ENCODE data around the gene ADARB2. TPM values are rescaled to one million over a fixed set of nuclear protein-coding genes. Genes with fewer than 3 reads are reported as not detected.

Gene ADARB2
- total and polyA plus RNA-seq, 4 donors: 0.55 to 0.70 (median 0.59) TPM; not detected in 1

DNA sequence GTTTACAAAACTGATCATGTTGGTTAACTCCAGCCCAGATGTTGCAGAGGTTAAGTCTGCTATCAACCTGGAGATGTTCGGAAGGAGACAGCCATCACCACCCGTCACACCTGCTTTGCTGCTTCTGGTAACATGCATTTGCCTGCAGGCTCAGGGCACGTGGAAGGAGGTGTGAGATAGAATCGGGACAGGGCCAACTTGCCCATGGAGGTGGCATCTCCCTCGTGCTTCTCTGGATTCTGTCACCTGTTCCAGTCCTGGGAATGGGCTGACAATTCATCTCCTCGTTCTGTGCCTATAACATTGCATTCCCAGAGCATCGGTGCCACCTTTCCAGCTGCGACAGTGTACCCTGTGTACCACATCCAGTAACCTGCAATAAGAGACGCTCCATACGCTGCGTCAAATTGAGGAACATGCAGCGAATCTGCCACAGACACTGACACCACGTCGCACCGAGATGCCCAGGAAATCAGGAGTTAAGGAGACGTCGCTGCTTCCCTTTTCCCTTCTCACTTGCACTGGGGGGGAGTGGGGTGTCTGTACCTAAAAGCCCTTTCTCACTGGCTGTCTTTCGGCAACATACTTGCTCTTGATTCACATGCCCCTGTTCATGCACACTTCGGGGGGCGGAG is 65.8 kb downstream of the ADARB2 start (continued):
- TF ChIP-seq, protein P1, sequence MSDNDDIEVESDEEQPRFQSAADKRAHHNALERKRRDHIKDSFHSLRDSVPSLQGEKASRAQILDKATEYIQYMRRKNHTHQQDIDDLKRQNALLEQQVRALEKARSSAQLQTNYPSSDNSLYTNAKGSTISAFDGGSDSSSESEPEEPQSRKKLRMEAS (IDR thresholded peaks at IDR 0.05): no peak
- TF ChIP-seq ATF3 (IDR thresholded peaks at IDR 0.05) (no peak), RXRA (IDR thresholded peaks at IDR 0.05) (no peak), JUND (IDR thresholded peaks at IDR 0.05) (no peak), FOXA1 (IDR thresholded peaks at IDR 0.05) (no peak), TAF1 (conservative IDR thresholded peaks at IDR 0.05) (no peak), GABPA (IDR thresholded peaks at IDR 0.05 in 1 of 2, conservative IDR thresholded peaks at IDR 0.05 in 1 of 2) (no peak), FOXA2 (IDR thresholded peaks at IDR 0.05) (no peak)

DNA sequence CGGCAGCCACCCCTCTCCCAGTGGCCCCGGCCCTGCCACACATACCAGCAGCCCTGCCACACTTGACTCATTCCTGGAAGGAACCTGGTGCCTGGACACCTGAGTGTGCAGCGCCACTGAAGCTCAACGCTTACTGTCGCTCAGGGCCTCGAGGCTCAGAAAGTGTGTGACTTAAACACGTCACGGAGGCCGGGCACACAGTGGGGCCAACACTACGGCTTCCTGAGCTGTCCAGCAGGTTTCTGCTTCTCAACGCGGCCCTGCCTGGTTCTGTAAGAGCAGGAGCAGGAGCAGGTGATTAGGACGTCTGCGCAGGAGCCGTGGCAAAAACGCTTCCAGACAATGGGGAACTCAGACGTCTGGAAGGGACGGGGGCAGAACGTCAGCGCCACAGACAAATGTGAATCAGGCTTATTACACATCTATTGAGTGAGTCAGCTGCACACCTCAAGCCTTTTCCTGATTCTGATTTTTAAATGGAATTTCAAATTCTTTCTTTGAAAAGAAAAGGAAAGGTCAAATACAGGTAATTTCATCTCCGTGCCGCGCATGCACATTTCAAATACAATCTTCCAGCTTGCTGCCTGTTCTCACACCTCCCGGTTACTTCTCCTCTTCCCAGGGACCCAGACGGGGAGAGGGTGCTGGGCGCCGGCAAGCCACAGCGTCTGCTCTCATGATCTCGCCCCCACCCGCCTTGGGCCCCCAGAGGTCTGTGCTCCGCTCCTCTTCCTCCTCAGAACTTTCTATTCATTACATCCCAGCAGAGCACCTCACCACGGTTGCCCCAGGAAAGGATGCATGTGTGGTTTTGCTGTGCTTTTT is 66.6 kb downstream of the ADARB2 start:
- no peak overlapping the region for H3K9ac ChIP-seq (ENCODE audit: low read depth in 1 of 2, low read length in 2 of 2)
- WGBS: 77% methylated on average over 32 of the region's 32 CpGs
- TF ChIP-seq NR2F2 (IDR thresholded peaks at IDR 0.05) (no peak), SP1 (IDR thresholded peaks at IDR 0.05) (no peak)
- TF ChIP-seq, protein P2, sequence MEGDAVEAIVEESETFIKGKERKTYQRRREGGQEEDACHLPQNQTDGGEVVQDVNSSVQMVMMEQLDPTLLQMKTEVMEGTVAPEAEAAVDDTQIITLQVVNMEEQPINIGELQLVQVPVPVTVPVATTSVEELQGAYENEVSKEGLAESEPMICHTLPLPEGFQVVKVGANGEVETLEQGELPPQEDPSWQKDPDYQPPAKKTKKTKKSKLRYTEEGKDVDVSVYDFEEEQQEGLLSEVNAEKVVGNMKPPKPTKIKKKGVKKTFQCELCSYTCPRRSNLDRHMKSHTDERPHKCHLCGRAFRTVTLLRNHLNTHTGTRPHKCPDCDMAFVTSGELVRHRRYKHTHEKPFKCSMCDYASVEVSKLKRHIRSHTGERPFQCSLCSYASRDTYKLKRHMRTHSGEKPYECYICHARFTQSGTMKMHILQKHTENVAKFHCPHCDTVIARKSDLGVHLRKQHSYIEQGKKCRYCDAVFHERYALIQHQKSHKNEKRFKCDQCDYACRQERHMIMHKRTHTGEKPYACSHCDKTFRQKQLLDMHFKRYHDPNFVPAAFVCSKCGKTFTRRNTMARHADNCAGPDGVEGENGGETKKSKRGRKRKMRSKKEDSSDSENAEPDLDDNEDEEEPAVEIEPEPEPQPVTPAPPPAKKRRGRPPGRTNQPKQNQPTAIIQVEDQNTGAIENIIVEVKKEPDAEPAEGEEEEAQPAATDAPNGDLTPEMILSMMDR (IDR thresholded peaks at IDR 0.05; ENCODE audit: low read depth, low read length, missing input control): no peak
- H3K9me3 ChIP-seq (ENCODE audit: control insufficient read depth in 4 of 4, low read length in 3 of 4): no peaks in the 10 kb centered on the region
- H3K27ac ChIP-seq (ENCODE audit: low read depth in 1 of 2, low read length in 2 of 2): no peak overlapping the region
- no peaks in the 10 kb centered on the region for H3K27me3 ChIP-seq (ENCODE audit: control insufficient read depth in 4 of 4, insufficient read depth in 4 of 4, low read length in 3 of 4)
- H3K4me1 ChIP-seq (ENCODE audit: control insufficient read depth in 4 of 4, insufficient read depth in 4 of 4, low read length in 3 of 4): no peaks in the 10 kb centered on the region
- no peak overlapping the region for H3K4me3 ChIP-seq (ENCODE audit: low read depth in 1 of 3, low read length in 3 of 3)
- no peaks in the 10 kb centered on the region for H3K36me3 ChIP-seq (ENCODE audit: control insufficient read depth in 4 of 4, insufficient read depth in 3 of 4, low read depth in 1 of 4, low read length in 3 of 4)
- DNase-seq (ENCODE audit: low spot score): no peak

GRCh38 chr10:1669433-1669832 is 67.9 kb downstream of the ADARB2 start:
- Histone ChIP-seq H3K4me1 (ENCODE audit: control insufficient read depth in 4 of 4, insufficient read depth in 4 of 4, low read length in 3 of 4) (no peaks in the 10 kb centered on the region), H3K36me3 (ENCODE audit: control insufficient read depth in 4 of 4, insufficient read depth in 3 of 4, low read depth in 1 of 4, low read length in 3 of 4) (no peaks in the 10 kb centered on the region), H3K4me3 (ENCODE audit: low read depth in 1 of 3, low read length in 3 of 3) (no peak overlapping the region), H3K27ac (ENCODE audit: low read depth in 1 of 2, low read length in 2 of 2) (no peak overlapping the region), H3K9ac (ENCODE audit: low read depth in 1 of 2, low read length in 2 of 2) (no peak overlapping the region), H3K27me3 (ENCODE audit: control insufficient read depth in 4 of 4, insufficient read depth in 4 of 4, low read length in 3 of 4) (no peaks in the 10 kb centered on the region), H3K9me3 (ENCODE audit: control insufficient read depth in 4 of 4, low read length in 3 of 4) (no peaks in the 10 kb centered on the region)
- TF ChIP-seq GABPA (IDR thresholded peaks at IDR 0.05 in 1 of 2, conservative IDR thresholded peaks at IDR 0.05 in 1 of 2): no peak
- no peak for DNase-seq (ENCODE audit: low spot score)

GRCh38 chr10:1668399-1668798 is 68.9 kb downstream of the ADARB2 start:
- no peak overlapping the region for H3K9ac ChIP-seq (ENCODE audit: low read depth in 1 of 2, low read length in 2 of 2)

More at GRCh38 chr10:1668399-1668798, 68.9 kb downstream of the ADARB2 start:
- Histone ChIP-seq H3K27ac (ENCODE audit: low read depth in 1 of 2, low read length in 2 of 2) (no peak overlapping the region), H3K4me1 (ENCODE audit: control insufficient read depth in 4 of 4, insufficient read depth in 4 of 4, low read length in 3 of 4) (no peaks in the 10 kb centered on the region), H3K9me3 (ENCODE audit: control insufficient read depth in 4 of 4, low read length in 3 of 4) (no peaks in the 10 kb centered on the region), H3K36me3 (ENCODE audit: control insufficient read depth in 4 of 4, insufficient read depth in 3 of 4, low read depth in 1 of 4, low read length in 3 of 4) (no peaks in the 10 kb centered on the region), H3K4me3 (ENCODE audit: low read depth in 1 of 3, low read length in 3 of 3) (no peak overlapping the region), H3K27me3 (ENCODE audit: control insufficient read depth in 4 of 4, insufficient read depth in 4 of 4, low read length in 3 of 4) (no peaks in the 10 kb centered on the region)
- TF ChIP-seq HNF4A (conservative IDR thresholded peaks at IDR 0.05) (no peak), NR2F2 (IDR thresholded peaks at IDR 0.05) (no peak), JUND (IDR thresholded peaks at IDR 0.05) (no peak), HNF4G (IDR thresholded peaks at IDR 0.05) (no peak)
- no peak for DNase-seq (ENCODE audit: low spot score)
- 62% methylated on average over 5 of the region's 5 CpGs for WGBS
